Thyroid gland (tissue), 4 donors: ENCODE data around the gene ERO1A.

Experiments
- POLR2A ChIP-seq, 2 donors: fragments of 450-650 bp; IDR thresholded peaks; one replicate each; pipeline ENCODE4 v1.6.1; 2017; ENCODE audit warnings: antibody characterized with exemption in 2 of 2, mild to moderate bottlenecking in 2 of 2, moderate library complexity in 1 of 2
- TF ChIP-seq, protein P1 (sequence below), 6 experiments: fragments of 200-600 bp in 3 of 6; fragments of 450-650 bp in 3 of 6; sonication (generic) in 3 of 6; IDR thresholded peaks; one replicate each; pipeline ENCODE4 v1.5.1; 2016 to 2019; ENCODE audit warnings: antibody characterized with exemption in 6 of 6, mild to moderate bottlenecking in 2 of 6, inconsistent platforms in 1 of 6, moderate library complexity in 1 of 6

DNA sequence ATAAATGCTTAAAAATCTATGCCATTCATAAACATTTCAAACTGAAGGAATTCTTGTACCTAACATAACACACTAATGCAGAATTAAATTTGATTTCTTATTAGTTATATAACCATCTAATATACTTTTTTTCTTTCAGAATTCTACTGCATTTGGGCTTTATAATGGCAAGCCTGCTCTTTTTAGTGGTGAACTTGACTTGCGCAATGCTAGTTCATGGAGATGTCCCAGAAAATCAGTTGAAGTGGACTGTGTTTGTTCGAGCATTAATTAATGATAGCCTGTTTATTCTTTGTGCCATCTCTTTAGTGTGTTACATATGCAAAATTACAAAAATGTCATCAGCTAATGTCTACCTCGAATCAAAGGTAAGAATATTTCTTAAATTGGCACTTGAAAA is 95.4 kb downstream of the ERO1A start:
- TF ChIP-seq, protein P1, sequence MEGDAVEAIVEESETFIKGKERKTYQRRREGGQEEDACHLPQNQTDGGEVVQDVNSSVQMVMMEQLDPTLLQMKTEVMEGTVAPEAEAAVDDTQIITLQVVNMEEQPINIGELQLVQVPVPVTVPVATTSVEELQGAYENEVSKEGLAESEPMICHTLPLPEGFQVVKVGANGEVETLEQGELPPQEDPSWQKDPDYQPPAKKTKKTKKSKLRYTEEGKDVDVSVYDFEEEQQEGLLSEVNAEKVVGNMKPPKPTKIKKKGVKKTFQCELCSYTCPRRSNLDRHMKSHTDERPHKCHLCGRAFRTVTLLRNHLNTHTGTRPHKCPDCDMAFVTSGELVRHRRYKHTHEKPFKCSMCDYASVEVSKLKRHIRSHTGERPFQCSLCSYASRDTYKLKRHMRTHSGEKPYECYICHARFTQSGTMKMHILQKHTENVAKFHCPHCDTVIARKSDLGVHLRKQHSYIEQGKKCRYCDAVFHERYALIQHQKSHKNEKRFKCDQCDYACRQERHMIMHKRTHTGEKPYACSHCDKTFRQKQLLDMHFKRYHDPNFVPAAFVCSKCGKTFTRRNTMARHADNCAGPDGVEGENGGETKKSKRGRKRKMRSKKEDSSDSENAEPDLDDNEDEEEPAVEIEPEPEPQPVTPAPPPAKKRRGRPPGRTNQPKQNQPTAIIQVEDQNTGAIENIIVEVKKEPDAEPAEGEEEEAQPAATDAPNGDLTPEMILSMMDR (IDR thresholded peaks at IDR 0.05), result no peak
- TF ChIP-seq POLR2A (IDR thresholded peaks at IDR 0.05), result no peak
